ENCODE results near the gene TTC39B. TPM values are rescaled to one million over a fixed set of nuclear protein-coding genes. Genes with fewer than 3 reads are reported as not detected.
"Not testable (repeated sequence)": the region's sequence is repeated elsewhere in the genome, so short reads cannot be mapped to it uniquely, and the experiment has no call there.

The TTC39B gene
- total and polyA plus RNA-seq, 2 donors (not counting 3 experiments of a cell fraction or from before 2014, with no cell fraction given), result 1.0 to 5.4 TPM

- Histone ChIP-seq H3K79me2 (ENCODE audit: control insufficient read depth, insufficient read depth, low read length) (no peaks in the 10 kb centered on the region), H3K4me2 (ENCODE audit: insufficient read depth, low read length) (no peak overlapping the region), H3K4me1 (ENCODE audit: control insufficient read depth, extremely low read depth, insufficient read depth, low read length) (no peaks in the 10 kb centered on the region), H3K36me3 (ENCODE audit: control insufficient read depth in 2 of 2, extremely low read depth in 1 of 2, insufficient read depth in 2 of 2, low read length in 2 of 2) (no peaks in the 10 kb centered on the region), H3K9me3 (replicated peaks; ENCODE audit: control insufficient read depth, insufficient read depth, low read length) (no peaks in the 10 kb centered on the region), H3K9me1 (replicated peaks; ENCODE audit: control insufficient read depth, extremely low read depth, insufficient read depth, low read length) (no peaks in the 10 kb centered on the region), H4K20me1 (replicated peaks; ENCODE audit: control insufficient read depth, extremely low read depth, insufficient read depth, low read length) (no peaks in the 10 kb centered on the region), H3K27ac (ENCODE audit: insufficient read depth, low read depth, low read length) (no peak overlapping the region), H3K4me3 (replicated peaks in 1 of 3; ENCODE audit: insufficient read depth in 1 of 3, low read depth in 1 of 3, low read length in 3 of 3) (no peak overlapping the region), H2AFZ (ENCODE audit: low read depth, low read length) (no peak overlapping the region), H3K27me3 (ENCODE audit: control insufficient read depth in 2 of 2, insufficient read depth in 2 of 2, low read length in 2 of 2) (no peaks in the 10 kb centered on the region), H3K9ac (replicated peaks; ENCODE audit: extremely low read depth, insufficient read depth, low read length) (no peak overlapping the region)
- ChIA-PET CTCF (no interaction called here), POLR2A (no interaction called here)
- intact Hi-C loops (cut with micrococcal nuclease) (no loop called here), dilution Hi-C loops (cut with MboI; ENCODE audit: extremely low pct_ligation_motif_present, low sequenced_read_pairs) (no loop called here)
- DNase-seq (ENCODE audit: low read depth, low spot score) (no peak), FAIRE-seq (no peak)
- BruUV-seq (replicated peaks), result no TSS peak
- no peak for TF ChIP-seq MAX (IDR thresholded peaks at IDR 0.05; ENCODE audit: insufficient read depth, insufficient read length)
These were observed 68.4 kb downstream of the TTC39B start for GRCh38 chr9:15238646-15239045.

- Histone ChIP-seq H3K9me1 (replicated peaks; ENCODE audit: control insufficient read depth, extremely low read depth, insufficient read depth, low read length) (no peaks in the 10 kb centered on the region), H4K20me1 (replicated peaks; ENCODE audit: control insufficient read depth, extremely low read depth, insufficient read depth, low read length) (no peaks in the 10 kb centered on the region), H3K36me3 (ENCODE audit: control insufficient read depth in 2 of 2, extremely low read depth in 1 of 2, insufficient read depth in 2 of 2, low read length in 2 of 2) (no peaks in the 10 kb centered on the region), H3K79me2 (ENCODE audit: control insufficient read depth, insufficient read depth, low read length) (no peaks in the 10 kb centered on the region), H3K9me3 (replicated peaks; ENCODE audit: control insufficient read depth, insufficient read depth, low read length) (no peaks in the 10 kb centered on the region), H3K4me2 (ENCODE audit: insufficient read depth, low read length) (no peak overlapping the region), H3K27me3 (ENCODE audit: control insufficient read depth in 2 of 2, insufficient read depth in 2 of 2, low read length in 2 of 2) (no peaks in the 10 kb centered on the region), H3K27ac (ENCODE audit: insufficient read depth, low read depth, low read length) (no peak overlapping the region), H3K4me1 (ENCODE audit: control insufficient read depth, extremely low read depth, insufficient read depth, low read length) (no peaks in the 10 kb centered on the region), H3K9ac (replicated peaks; ENCODE audit: extremely low read depth, insufficient read depth, low read length) (no peak overlapping the region), H3K4me3 (replicated peaks in 1 of 3; ENCODE audit: insufficient read depth in 1 of 3, low read depth in 1 of 3, low read length in 3 of 3) (no peak overlapping the region), H2AFZ (ENCODE audit: low read depth, low read length) (no peak overlapping the region)
- BruUV-seq (replicated peaks), result no TSS peak
- no peak for TF ChIP-seq GATA2 (IDR thresholded peaks at IDR 0.05; ENCODE audit: insufficient read depth, insufficient read length, low read depth, low read length)
- TF ChIP-seq FOS (IDR thresholded peaks at IDR 0.05; ENCODE audit: borderline replicate concordance, insufficient read depth, low read length), result no peak
- no peak for TF ChIP-seq CTCF (IDR thresholded peaks at IDR 0.05; ENCODE audit: extremely low read depth in 1 of 2, insufficient read depth in 1 of 2, low read depth in 1 of 2, low read length in 2 of 2)
- no peak for TF ChIP-seq POLR2A (IDR thresholded peaks at IDR 0.05; ENCODE audit: low read depth, low read length)
- no peak for TF ChIP-seq MAX (IDR thresholded peaks at IDR 0.05; ENCODE audit: insufficient read depth, insufficient read length)
- TF ChIP-seq EZH2 (IDR thresholded peaks at IDR 0.05; ENCODE audit: borderline replicate concordance, low read depth, low read length, severe bottlenecking), result no peak
- no peak for TF ChIP-seq JUN (IDR thresholded peaks at IDR 0.05; ENCODE audit: borderline replicate concordance, insufficient read depth, insufficient read length, low read depth)
- no peak for TF ChIP-seq MYC (IDR thresholded peaks at IDR 0.05; ENCODE audit: low read depth, low read length)
- no peak for TF ChIP-seq POLR2AphosphoS5 (IDR thresholded peaks at IDR 0.05; ENCODE audit: insufficient read depth, low read depth, low read length)
- ChIA-PET CTCF (interaction anchor here (1.1 kb wide), 1 partner anchor 16 kb away, joined by 3 read pairs; no protein-coding TSS in a partner anchor), POLR2A (no interaction called here)
- dilution Hi-C loops (cut with MboI; ENCODE audit: extremely low pct_ligation_motif_present, low sequenced_read_pairs) (no loop called here), intact Hi-C loops (cut with micrococcal nuclease) (no loop called here)
- no peak for DNase-seq (ENCODE audit: low read depth, low spot score)
- no peak for FAIRE-seq
These were observed 71.4 kb downstream of the TTC39B start for GRCh38 chr9:15235658-15236057.

DNA sequence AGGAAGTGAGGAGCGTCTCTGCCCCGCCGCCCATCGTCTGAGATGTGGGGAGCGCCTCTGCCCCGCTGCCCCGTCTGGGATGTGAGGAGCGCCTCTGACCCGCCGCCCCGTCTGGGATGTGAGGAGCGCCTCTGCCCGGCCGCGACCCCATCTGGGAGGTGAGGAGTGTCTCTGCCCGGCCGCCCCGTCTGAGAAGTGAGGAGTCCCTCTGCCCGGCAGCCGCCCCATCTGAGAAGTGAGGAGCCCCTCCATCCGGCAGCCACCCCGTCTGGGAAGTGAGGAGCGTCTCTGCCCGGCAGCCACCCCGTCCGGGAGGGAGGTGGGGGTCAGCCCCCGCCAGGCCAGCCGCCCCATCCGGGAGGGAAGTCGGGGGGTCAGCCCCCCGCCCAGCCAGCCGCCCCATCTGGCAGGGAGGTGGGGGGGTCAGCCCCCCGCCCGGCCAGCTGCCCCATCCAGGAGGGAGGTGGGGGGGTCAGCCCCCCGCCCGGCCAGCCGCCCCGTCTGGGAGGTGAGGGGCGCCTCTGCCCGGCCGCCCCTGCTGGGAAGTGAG is 73.0 kb downstream of the TTC39B start:
- BruUV-seq (replicated peaks); H3K4me3 ChIP-seq (replicated peaks in 1 of 3; ENCODE audit: insufficient read depth in 1 of 3, low read depth in 1 of 3, low read length in 3 of 3); H2AFZ ChIP-seq (ENCODE audit: low read depth, low read length); POLR2A ChIA-PET; H3K9ac ChIP-seq (replicated peaks; ENCODE audit: extremely low read depth, insufficient read depth, low read length); H3K79me2 ChIP-seq (ENCODE audit: control insufficient read depth, insufficient read depth, low read length); CTCF ChIA-PET; intact Hi-C loops (cut with micrococcal nuclease); FAIRE-seq; DNase-seq (ENCODE audit: low read depth, low spot score); dilution Hi-C loops (cut with MboI; ENCODE audit: extremely low pct_ligation_motif_present, low sequenced_read_pairs); H3K27ac ChIP-seq (ENCODE audit: insufficient read depth, low read depth, low read length); H4K20me1 ChIP-seq (replicated peaks; ENCODE audit: control insufficient read depth, extremely low read depth, insufficient read depth, low read length); H3K9me1 ChIP-seq (replicated peaks; ENCODE audit: control insufficient read depth, extremely low read depth, insufficient read depth, low read length); H3K36me3 ChIP-seq (ENCODE audit: control insufficient read depth in 2 of 2, extremely low read depth in 1 of 2, insufficient read depth in 2 of 2, low read length in 2 of 2); H3K27me3 ChIP-seq (ENCODE audit: control insufficient read depth in 2 of 2, insufficient read depth in 2 of 2, low read length in 2 of 2); H3K4me2 ChIP-seq (ENCODE audit: insufficient read depth, low read length); H3K9me3 ChIP-seq (replicated peaks; ENCODE audit: control insufficient read depth, insufficient read depth, low read length); H3K4me1 ChIP-seq (ENCODE audit: control insufficient read depth, extremely low read depth, insufficient read depth, low read length): not testable (repeated sequence)

Measured in endothelial cell of umbilical vein (primary cell).